MV-4-11 (cell line): ENCODE data around the gene PCCA.

ENCODE experiments used
- DNase-seq: peaks from one replicate; lab custom pipeline; 2025; lab: John Stamatoyannopoulos, UW

Gene PCCA

DNA sequence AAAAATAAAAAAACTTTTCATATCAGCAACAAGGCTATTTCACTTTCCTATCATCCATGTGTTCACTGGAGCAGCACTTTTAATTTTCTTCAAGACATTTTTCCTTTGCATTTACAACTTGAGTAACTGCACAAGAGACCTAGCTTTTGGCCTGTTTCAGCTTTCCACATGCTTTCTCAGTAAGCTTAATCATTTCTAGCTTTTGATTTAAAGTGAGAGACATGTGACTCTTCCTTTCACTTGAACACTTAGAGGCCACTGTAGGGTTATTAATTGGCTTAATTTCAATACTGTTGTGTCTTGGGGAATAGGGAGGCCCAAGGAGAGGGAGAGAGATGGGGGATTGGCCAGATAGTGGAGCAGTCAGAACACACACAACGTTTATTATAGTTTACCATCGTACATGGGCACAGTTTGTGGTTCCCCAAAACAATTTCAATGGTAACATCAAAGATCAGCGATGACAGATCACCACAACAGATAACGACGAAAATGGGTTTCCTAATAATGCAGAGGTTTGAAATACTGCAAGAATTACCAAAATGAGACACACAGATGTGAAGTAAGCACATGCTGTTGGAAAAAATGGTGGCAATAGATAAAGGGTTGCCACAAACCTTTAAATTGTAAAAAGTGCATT lies 382.1 kb downstream of the PCCA start:
- no peak for DNase-seq

DNA sequence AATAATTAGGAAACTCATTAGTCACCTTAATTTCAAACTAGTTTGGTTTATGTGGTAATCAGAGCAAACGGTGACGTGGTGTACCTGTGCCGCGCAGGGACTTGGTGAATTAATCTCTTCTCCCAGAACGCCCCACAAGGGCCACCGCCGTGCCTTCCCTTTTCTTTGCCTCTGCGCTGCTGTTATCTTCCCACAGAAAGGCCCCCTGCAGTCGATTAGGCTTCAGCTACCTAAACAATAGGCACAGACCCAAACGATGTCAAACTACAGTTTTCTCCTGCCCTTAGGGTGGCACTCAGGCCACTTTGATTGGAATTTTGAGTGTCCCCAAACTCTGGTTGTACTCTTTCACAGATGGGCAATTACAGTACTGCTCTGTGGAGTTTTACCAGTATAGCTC lies 384.2 kb downstream of the PCCA start:
- DNase-seq = no peak

GRCh38 chr13:100473501-100474044 lies 384.7 kb downstream of the PCCA start:
- DNase-seq = no peak

GRCh38 chr13:100476963-100477362 lies 388.1 kb downstream of the PCCA start:
- no peak for DNase-seq

GRCh38 chr13:100478107-100478809 lies 389.4 kb downstream of the PCCA start:
- DNase-seq = no peak

DNA sequence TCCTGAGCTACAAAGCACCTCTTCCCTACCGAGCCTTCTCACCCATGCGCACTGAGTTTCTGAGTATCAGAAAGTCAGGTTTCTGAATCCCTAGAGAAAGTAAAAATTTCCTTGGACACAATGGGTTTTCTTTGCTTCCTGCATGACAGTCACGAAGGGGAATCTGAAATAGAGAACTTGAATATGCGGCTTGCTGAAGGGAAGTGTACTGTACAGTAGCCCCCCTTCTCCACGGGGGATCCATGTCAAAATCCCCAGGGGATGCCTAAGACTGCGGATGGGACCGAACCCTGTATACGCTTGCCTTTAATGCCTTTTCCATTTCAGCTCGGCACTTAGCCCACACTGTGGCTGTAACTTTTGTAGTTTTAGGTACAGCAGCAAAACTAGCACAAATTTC lies 391.8 kb downstream of the PCCA start:
- DNase-seq = peak; percentile 21

- DNase-seq = no peak
Observed at GRCh38 chr13:100483139-100483538, 394.2 kb downstream of the PCCA start.

GRCh38 chr13:100483841-100484381 lies 395.0 kb downstream of the PCCA start:
- DNase-seq = no peak

- DNase-seq = no peak
Observed at GRCh38 chr13:100484702-100485101, 395.8 kb downstream of the PCCA start.

DNA sequence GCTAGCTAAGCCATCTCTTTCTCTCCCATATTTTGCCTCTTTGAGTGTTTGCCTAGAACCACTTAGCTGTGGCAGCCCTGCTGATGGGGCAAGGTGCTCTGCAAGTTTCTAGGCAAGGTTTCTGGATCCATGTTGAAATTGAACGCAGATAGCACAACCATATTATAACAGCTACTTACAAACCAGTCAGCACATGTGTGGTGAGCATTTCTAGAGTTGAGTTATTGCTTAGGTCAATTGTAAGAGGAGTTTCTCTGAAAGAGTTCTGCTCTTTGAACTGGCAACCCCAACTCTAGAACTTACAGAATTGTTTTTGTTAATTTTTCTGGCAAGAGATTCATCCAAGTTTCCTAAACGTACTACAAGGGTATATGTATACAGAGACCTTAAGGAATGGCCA lies 396.4 kb downstream of the PCCA start:
- no peak for DNase-seq

DNA sequence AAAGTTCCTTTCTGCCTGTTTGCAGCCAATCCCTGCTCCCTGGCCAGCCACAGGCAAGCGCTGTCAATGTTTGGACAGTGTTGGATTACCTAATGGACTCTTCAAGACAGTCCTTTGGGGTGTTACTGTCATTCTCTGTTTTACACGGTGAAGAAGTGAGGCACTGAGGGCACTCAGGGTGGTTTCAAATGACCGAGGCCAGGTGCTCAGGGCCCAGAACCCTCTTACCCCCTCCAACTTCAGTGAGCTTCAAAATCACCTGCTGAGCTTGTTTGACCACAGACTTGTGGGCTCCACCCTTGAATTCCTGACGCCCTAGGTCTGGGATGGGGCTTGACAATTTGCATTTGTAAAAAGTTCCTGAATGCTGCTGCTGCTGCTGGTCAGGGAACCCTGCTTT lies 401.8 kb downstream of the PCCA start:
- no peak for DNase-seq

- peak; percentile 85 for DNase-seq
Observed at GRCh38 chr13:100491164-100491842, 402.4 kb downstream of the PCCA start.

- peak; percentile 92 for DNase-seq
Observed at GRCh38 chr13:100493418-100493817, 404.5 kb downstream of the PCCA start.

DNA sequence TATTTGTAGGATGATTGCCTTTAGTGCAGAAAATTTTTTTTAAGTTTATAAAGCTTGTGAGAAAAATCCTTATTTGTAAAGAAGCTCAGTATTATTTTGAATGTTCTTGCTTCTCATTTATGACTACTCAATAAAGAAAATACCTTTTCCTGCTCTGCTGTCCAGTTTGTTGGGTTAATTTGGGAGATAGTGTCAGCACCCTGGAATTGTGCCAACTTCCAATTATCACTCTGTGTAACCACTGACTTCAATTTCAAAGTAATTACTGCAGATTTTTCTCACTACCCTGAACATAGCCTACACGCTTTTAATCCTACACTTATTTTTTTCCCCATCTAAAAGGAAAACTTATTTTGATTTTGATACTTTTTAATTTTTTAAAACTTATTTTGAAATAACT lies 406.6 kb downstream of the PCCA start:
- no peak for DNase-seq

DNA sequence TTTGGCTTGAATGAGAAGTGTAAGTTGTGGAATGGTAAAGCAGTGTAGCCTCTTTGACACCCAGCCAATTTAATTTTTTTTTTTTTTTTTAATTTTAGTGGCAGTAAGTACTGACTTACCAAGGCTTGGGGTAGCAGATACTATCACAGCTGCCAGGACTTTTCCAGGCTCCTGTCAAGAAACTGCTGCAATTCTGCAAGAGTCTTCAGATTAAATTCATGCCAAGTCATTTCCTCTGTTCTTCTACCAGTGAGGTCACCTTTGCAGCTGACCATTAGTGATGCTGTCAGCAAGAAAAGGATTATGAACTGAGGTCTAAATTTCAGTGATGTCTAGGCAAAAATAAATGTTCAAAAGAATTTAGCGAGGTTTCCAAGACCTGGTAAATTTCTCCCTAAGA lies 408.5 kb downstream of the PCCA start:
- no peak for DNase-seq

- no peak for DNase-seq
Observed at GRCh38 chr13:100502446-100502845, 413.6 kb downstream of the PCCA start.

GRCh38 chr13:100503622-100504021 lies 414.7 kb downstream of the PCCA start:
- DNase-seq = no peak

- no peak for DNase-seq
Observed at GRCh38 chr13:100506154-100506553, 417.3 kb downstream of the PCCA start.

DNA sequence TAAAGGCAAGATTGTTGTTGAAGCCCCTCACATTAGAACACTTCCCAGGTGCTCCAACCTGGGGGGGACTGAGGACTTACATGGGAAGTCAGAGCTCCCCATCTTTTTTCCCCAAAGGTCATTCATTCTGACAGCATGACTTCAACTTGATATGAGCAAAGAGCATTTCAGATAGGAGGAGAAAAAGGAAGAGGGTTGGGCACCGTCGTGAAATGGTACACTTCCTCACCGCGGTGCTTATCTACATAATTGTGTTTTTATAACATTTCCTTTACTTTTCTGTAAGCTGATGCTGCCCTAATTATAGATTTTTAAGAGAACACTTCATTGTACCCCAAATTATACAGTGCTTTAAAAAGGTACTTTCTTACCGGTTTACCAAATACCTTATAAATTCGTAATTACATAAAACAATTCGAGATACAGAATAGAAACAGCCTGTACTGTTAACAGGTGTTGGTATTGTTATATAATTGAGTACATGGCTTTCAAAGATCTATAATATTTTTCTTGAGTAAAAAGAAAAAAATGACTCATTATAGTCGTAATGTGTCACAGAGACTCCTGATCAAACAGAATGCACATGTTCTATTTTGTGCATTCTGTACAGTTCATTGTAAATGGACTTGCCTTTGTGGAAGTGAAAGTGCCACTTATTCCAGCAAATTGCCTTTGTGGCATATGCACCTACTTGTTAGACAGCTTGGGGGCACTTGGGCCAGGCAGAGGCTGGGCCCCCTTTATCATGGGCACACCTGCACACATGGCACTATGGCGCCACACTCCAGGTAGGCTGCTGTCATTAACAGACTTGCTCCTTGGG lies 417.9 kb downstream of the PCCA start:
- peak; percentile 77 for DNase-seq

DNA sequence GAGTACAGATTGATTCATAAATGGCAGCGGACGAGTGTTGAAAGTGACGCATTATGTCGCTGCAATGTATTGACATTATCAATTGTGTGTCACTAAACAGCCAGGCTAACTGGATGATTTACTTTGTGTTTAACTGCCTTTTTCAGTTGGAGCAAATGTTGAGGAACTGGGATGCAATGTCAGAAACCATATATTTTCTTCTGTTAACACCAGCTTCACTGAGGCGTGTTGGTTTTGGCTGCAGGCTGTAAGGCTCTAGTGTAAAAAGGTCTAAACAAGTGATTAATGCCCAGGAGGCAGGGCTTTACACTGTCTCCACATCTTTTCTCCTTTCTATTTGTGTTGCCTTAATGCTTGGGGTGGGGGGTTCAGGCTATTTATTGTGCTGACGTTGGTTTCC lies 419.6 kb downstream of the PCCA start:
- no peak for DNase-seq

- DNase-seq = no peak
Observed at GRCh38 chr13:100508996-100509395, 420.1 kb downstream of the PCCA start.
